ENCODE data around the gene ETV6. TPM values are rescaled to one million over a fixed set of nuclear protein-coding genes. Genes with fewer than 3 reads are reported as not detected.
A peak's percentile ranks its signal among the peaks of the same experiment; 100 is the strongest.

ETV6 gene
- total and polyA plus RNA-seq, 2 experiments from 2014 or later = 9.1 to 11.9 TPM

GRCh38 chr12:11668611-11669010, 19.1 kb downstream of the ETV6 start:
- no peak overlapping the region for H3K27ac ChIP-seq
- H3K36me3 ChIP-seq = no peaks in the 10 kb centered on the region
- TF ChIP-seq, protein P1, sequence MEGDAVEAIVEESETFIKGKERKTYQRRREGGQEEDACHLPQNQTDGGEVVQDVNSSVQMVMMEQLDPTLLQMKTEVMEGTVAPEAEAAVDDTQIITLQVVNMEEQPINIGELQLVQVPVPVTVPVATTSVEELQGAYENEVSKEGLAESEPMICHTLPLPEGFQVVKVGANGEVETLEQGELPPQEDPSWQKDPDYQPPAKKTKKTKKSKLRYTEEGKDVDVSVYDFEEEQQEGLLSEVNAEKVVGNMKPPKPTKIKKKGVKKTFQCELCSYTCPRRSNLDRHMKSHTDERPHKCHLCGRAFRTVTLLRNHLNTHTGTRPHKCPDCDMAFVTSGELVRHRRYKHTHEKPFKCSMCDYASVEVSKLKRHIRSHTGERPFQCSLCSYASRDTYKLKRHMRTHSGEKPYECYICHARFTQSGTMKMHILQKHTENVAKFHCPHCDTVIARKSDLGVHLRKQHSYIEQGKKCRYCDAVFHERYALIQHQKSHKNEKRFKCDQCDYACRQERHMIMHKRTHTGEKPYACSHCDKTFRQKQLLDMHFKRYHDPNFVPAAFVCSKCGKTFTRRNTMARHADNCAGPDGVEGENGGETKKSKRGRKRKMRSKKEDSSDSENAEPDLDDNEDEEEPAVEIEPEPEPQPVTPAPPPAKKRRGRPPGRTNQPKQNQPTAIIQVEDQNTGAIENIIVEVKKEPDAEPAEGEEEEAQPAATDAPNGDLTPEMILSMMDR (IDR thresholded peaks at IDR 0.05; ENCODE audit: low read depth, low read length) = no peak
- peaks cover 23% of the 10 kb centered on the region for H3K4me1 ChIP-seq (ENCODE audit: low read depth)
- no peaks in the 10 kb centered on the region for H3K9me3 ChIP-seq (ENCODE audit: low read depth)
- no peak for DNase-seq (ENCODE audit: low read depth in 1 of 2, low spot score in 1 of 2)
- H3K4me3 ChIP-seq = no peak overlapping the region
- H3K27me3 ChIP-seq = no peaks in the 10 kb centered on the region

- no peak for DNase-seq (ENCODE audit: low read depth in 1 of 2, low spot score in 1 of 2)
- Histone ChIP-seq H3K36me3 (no peaks in the 10 kb centered on the region), H3K4me1 (ENCODE audit: low read depth) (peaks cover 16% of the 10 kb centered on the region), H3K27ac (no peak overlapping the region), H3K9me3 (ENCODE audit: low read depth) (no peaks in the 10 kb centered on the region), H3K27me3 (no peaks in the 10 kb centered on the region), H3K4me3 (no peak overlapping the region)
- TF ChIP-seq, protein P1 (IDR thresholded peaks at IDR 0.05; ENCODE audit: low read depth, low read length) = no peak
Observed at GRCh38 chr12:11669348-11669747, 19.9 kb downstream of the ETV6 start.

- H3K4me3 ChIP-seq = no peak overlapping the region
- H3K36me3 ChIP-seq = no peaks in the 10 kb centered on the region
- no peaks in the 10 kb centered on the region for H3K27me3 ChIP-seq
- no peak overlapping the region for H3K27ac ChIP-seq
- H3K4me1 ChIP-seq (ENCODE audit: low read depth) = peaks cover 23% of the 10 kb centered on the region
- TF ChIP-seq, protein P1 (IDR thresholded peaks at IDR 0.05; ENCODE audit: low read depth, low read length) = no peak
- peak; percentile 20 for DNase-seq (ENCODE audit: low read depth in 1 of 2, low spot score in 1 of 2)
- no peaks in the 10 kb centered on the region for H3K9me3 ChIP-seq (ENCODE audit: low read depth)
Observed at GRCh38 chr12:11672256-11673191, 23.1 kb downstream of the ETV6 start.

DNA sequence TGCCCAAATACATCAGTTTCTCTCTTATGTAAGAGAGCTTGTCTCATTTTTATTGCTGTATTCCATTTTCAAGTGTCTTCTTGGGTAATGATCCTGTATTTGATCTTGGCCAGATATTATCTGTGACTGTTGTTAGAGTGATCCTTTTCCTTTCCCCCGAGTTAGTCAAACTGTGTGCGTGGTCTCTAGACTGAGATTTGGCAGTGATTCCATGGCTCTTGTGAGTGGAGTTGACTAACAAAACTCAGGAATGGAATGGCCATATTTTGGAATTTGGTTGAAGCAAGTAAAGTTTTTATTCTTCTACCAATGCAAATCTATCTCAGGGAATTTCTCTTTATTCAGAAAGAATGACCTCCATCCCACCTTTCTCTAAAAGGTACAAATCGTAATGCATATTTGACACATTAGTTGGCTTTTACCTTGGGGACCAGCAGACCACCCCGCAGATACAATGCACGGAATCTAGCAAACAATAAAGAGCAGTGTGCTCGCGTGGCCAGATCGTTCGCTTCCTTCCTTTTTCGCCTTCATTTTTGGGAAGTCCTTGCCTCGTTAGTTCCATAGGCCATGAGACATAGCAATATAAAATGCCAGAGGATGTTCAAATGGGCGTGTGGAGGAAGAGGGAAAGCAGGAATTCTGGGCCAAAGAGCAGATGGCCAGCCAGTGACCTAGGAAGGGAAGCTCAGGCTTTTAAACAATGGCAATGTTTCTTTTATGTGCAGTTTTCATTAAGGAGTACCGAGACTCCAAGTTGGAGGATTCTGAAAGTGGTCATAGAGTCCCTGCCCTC, 24.4 kb downstream of the ETV6 start:
- Histone ChIP-seq H3K9me3 (ENCODE audit: low read depth) (no peaks in the 10 kb centered on the region), H3K4me1 (ENCODE audit: low read depth) (peaks cover 23% of the 10 kb centered on the region), H3K27me3 (no peaks in the 10 kb centered on the region), H3K36me3 (no peaks in the 10 kb centered on the region), H3K4me3 (no peak overlapping the region), H3K27ac (no peak overlapping the region)
- TF ChIP-seq, protein P1 (IDR thresholded peaks at IDR 0.05; ENCODE audit: low read depth, low read length) = no peak
- DNase-seq (ENCODE audit: low read depth in 1 of 2, low spot score in 1 of 2) = no peak

GRCh38 chr12:11674894-11675390, 25.5 kb downstream of the ETV6 start:
- Histone ChIP-seq H3K4me3 (no peak overlapping the region), H3K9me3 (ENCODE audit: low read depth) (no peaks in the 10 kb centered on the region), H3K27me3 (no peaks in the 10 kb centered on the region), H3K36me3 (no peaks in the 10 kb centered on the region), H3K27ac (no peak overlapping the region), H3K4me1 (ENCODE audit: low read depth) (peaks cover 23% of the 10 kb centered on the region)
- TF ChIP-seq, protein P1 (IDR thresholded peaks at IDR 0.05; ENCODE audit: low read depth, low read length) = no peak
- no peak for DNase-seq (ENCODE audit: low read depth in 1 of 2, low spot score in 1 of 2)

Data from cardiac muscle cell (in vitro differentiated cells and primary cell).